Common myeloid progenitor, CD34-positive (primary cell): ENCODE results near the gene C2CD3.

Experiments used
- CTCF ChIA-PET: fragments of 350-600 bp; sonication (Branson Sonifier 250); formaldehyde crosslinking; loops from one replicate; lab custom pipeline; 2021; ENCODE audit warnings: antibody characterized with exemption; lab: Charles Lee
- POLR2A ChIA-PET: fragments of 350-600 bp; sonication (Branson Sonifier 250); formaldehyde crosslinking; loops from one replicate; lab custom pipeline; 2021; ENCODE audit warnings: antibody characterized with exemption; lab: Charles Lee
- DNase-seq, 3 donors: peaks; one replicate each; pipeline versions ENCODE4 v3.0.0 to v3.0.0-alpha.2; 2013
- H3K27ac ChIP-seq, 2 experiments: 1 replicate in 1 of 2; 2 replicates in 1 of 2; pipeline ENCODE4 v1.7.0; 2013; ENCODE audit warnings: inconsistent platforms in 2 of 2, low read length in 2 of 2, mild to moderate bottlenecking in 2 of 2, low read depth in 1 of 2, moderate library complexity in 1 of 2; ENCODE audit not compliant: severe bottlenecking in 2 of 2, insufficient read depth in 1 of 2, poor library complexity in 1 of 2
- H3K27me3 ChIP-seq, 5 experiments: replicated peaks in 2 of 5; 1 replicate in 3 of 5; 2 replicates in 2 of 5; pipeline versions ENCODE4 v1.6.1 to v1.7.0; 2013; ENCODE audit warnings: low read length in 4 of 5, mild to moderate bottlenecking in 2 of 5, moderate library complexity in 2 of 5, inconsistent platforms in 1 of 5; ENCODE audit not compliant: insufficient read depth in 5 of 5, control insufficient read depth in 4 of 5
- H3K36me3 ChIP-seq, 4 experiments: 1 replicate in 2 of 4; 2 replicates in 2 of 4; pipeline versions ENCODE4 v1.6.1 to v1.7.0; 2013; ENCODE audit warnings: low read length in 3 of 4, control low read depth in 1 of 4, mild to moderate bottlenecking in 1 of 4; ENCODE audit not compliant: control insufficient read depth in 4 of 4, insufficient read depth in 4 of 4
- H3K4me1 ChIP-seq, 4 experiments: 1 replicate in 3 of 4; 2 replicates in 1 of 4; pipeline versions ENCODE4 v1.6.1 to v1.7.1; 2013; ENCODE audit warnings: low read length in 3 of 4, mild to moderate bottlenecking in 3 of 4, control low read depth in 1 of 4, inconsistent platforms in 1 of 4, moderate library complexity in 1 of 4; ENCODE audit not compliant: control insufficient read depth in 4 of 4, insufficient read depth in 4 of 4; ENCODE audit errors: control extremely low read depth in 1 of 4
- H3K4me3 ChIP-seq, 7 experiments: 1 replicate in 4 of 7; 2 replicates in 3 of 7; pipeline versions ENCODE4 v1.5.1 to v1.7.0; 2013; ENCODE audit warnings: mild to moderate bottlenecking in 7 of 7, low read length in 6 of 7, moderate library complexity in 6 of 7, inconsistent platforms in 2 of 7, low read depth in 2 of 7, control low read depth in 1 of 7; ENCODE audit not compliant: insufficient read depth in 4 of 7, control insufficient read depth in 1 of 7; ENCODE audit errors: extremely low read depth in 1 of 7
- H3K9me3 ChIP-seq, 5 experiments: 1 replicate in 4 of 5; 2 replicates in 1 of 5; pipeline versions ENCODE4 v1.6.1 to v1.7.1; 2013; ENCODE audit warnings: low read length in 4 of 5, mild to moderate bottlenecking in 2 of 5, inconsistent platforms in 1 of 5, low read depth in 1 of 5, moderate library complexity in 1 of 5; ENCODE audit not compliant: control insufficient read depth in 4 of 5, insufficient read depth in 2 of 5; ENCODE audit errors: control extremely low read depth in 1 of 5
- WGBS: methylation state at CpG from one replicate; pipeline ENCODE4 v1.1.5; 2013; ENCODE audit not compliant: insufficient coverage; 5-methylcytosine and 5-hydroxymethylcytosine counted together

C2CD3 gene

GRCh38 chr11:74000307-74001133 is 170.3 kb downstream of the C2CD3 start:
- ChIA-PET POLR2A (no interaction called here), CTCF (no interaction called here)
- H3K4me1 ChIP-seq: peaks cover 0 to 25% (median 20%) of the 10 kb centered on the region in 4 experiments
- WGBS: 98% methylated on average over 10 of the region's 14 CpGs
- H3K36me3 ChIP-seq: peaks cover 0 to 19% (median 15%) of the 10 kb centered on the region in 4 experiments
- H3K27me3 ChIP-seq: no peaks in the 10 kb centered on the region
- no peak overlapping the region for H3K27ac ChIP-seq
- H3K4me3 ChIP-seq: no peak overlapping the region
- DNase-seq: no peak
- no peaks in the 10 kb centered on the region for H3K9me3 ChIP-seq

- no peak overlapping the region for H3K27ac ChIP-seq
- H3K36me3 ChIP-seq: peaks cover 0 to 19% (median 15%) of the 10 kb centered on the region in 4 experiments
- peaks cover 4 to 24% (median 17%) of the 10 kb centered on the region in 4 experiments for H3K4me1 ChIP-seq
- WGBS: 97% methylated on average over 7 of the region's 8 CpGs
- ChIA-PET POLR2A (no interaction called here), CTCF (no interaction called here)
- no peaks in the 10 kb centered on the region for H3K27me3 ChIP-seq
- no peaks in the 10 kb centered on the region for H3K9me3 ChIP-seq
- H3K4me3 ChIP-seq: no peak overlapping the region
- DNase-seq: no peak
Measured at GRCh38 chr11:73999581-74000306, 171.1 kb downstream of the C2CD3 start.

GRCh38 chr11:73998846-73999575 is 171.8 kb downstream of the C2CD3 start:
- CTCF ChIA-PET: no interaction called here
- Histone ChIP-seq H3K9me3 (no peaks in the 10 kb centered on the region), H3K27me3 (no peaks in the 10 kb centered on the region), H3K4me3 (no peak overlapping the region), H3K27ac (no peak overlapping the region), H3K36me3 (peaks cover 0 to 19% (median 14%) of the 10 kb centered on the region in 4 experiments), H3K4me1 (peaks cover 4 to 22% (median 12%) of the 10 kb centered on the region in 4 experiments)
- no peak for DNase-seq
- WGBS: 100% methylated on average over 1 of the region's 13 CpGs
- POLR2A ChIA-PET: no interaction called here

GRCh38 chr11:73997120-73997770 is 173.6 kb downstream of the C2CD3 start:
- H3K27ac ChIP-seq: no peak overlapping the region
- H3K27me3 ChIP-seq: no peaks in the 10 kb centered on the region
- no peak for DNase-seq
- peaks cover 4 to 19% (median 10%) of the 10 kb centered on the region in 4 experiments for H3K4me1 ChIP-seq
- ChIA-PET CTCF (interaction anchor here (0.9 to 2.0 kb wide), 4 partner anchors 17 to 35 kb away, joined by 3 to 7 read pairs (median 4); no protein-coding TSS in a partner anchor), POLR2A (interaction anchor here (1.2 to 1.6 kb wide), 2 partner anchors 15 to 26 kb away, joined by 3 to 6 read pairs; partner anchors contain the start of gene UCP2)
- no peak overlapping the region for H3K4me3 ChIP-seq
- 80% methylated on average over 6 of the region's 6 CpGs for WGBS
- H3K9me3 ChIP-seq: no peaks in the 10 kb centered on the region
- peaks cover 0 to 8% (median 1%) of the 10 kb centered on the region in 4 experiments for H3K36me3 ChIP-seq

GRCh38 chr11:73996161-73996747 is 174.5 kb downstream of the C2CD3 start:
- Histone ChIP-seq H3K36me3 (peaks cover 0 to 6% (median 0%) of the 10 kb centered on the region in 4 experiments), H3K27me3 (no peaks in the 10 kb centered on the region), H3K27ac (peak overlapping the region in 1 of 2 experiments; percentile 90), H3K4me1 (peaks cover 4 to 19% (median 10%) of the 10 kb centered on the region in 4 experiments), H3K9me3 (no peaks in the 10 kb centered on the region), H3K4me3 (no peak overlapping the region)
- POLR2A ChIA-PET: interaction anchor here (0.5 to 2.1 kb wide), 3 partner anchors 13 to 25 kb away, joined by 3 to 14 read pairs (median 3); partner anchors contain the start of gene UCP2
- WGBS: 100% methylated on average over 4 of the region's 4 CpGs
- DNase-seq: no peak
- CTCF ChIA-PET: no interaction called here

GRCh38 chr11:73995731-73996130 is 175.1 kb downstream of the C2CD3 start:
- H3K4me3 ChIP-seq: no peak overlapping the region
- DNase-seq: peak in 2 of 3 donors; percentile 52 to 63
- H3K27ac ChIP-seq: peak overlapping the region; percentile 85 to 90

More at GRCh38 chr11:73995731-73996130, 175.1 kb downstream of the C2CD3 start:
- H3K4me1 ChIP-seq: peaks cover 4 to 19% (median 10%) of the 10 kb centered on the region in 4 experiments
- POLR2A ChIA-PET: interaction anchor here (0.5 to 2.1 kb wide), 2 partner anchors 12 to 21 kb away, joined by 3 to 14 read pairs; partner anchors contain the start of gene UCP2
- CTCF ChIA-PET: interaction anchor here (0.6 kb wide), 1 partner anchor 587 kb away, joined by 3 read pairs; no protein-coding TSS in a partner anchor
- 100% methylated on average over 2 of the region's 2 CpGs for WGBS
- H3K9me3 ChIP-seq: no peaks in the 10 kb centered on the region
- H3K27me3 ChIP-seq: no peaks in the 10 kb centered on the region
- H3K36me3 ChIP-seq: peaks cover 0 to 1% (median 0%) of the 10 kb centered on the region in 4 experiments
